Measurements from ENCODE around the gene DMAC2L.
A peak's percentile ranks its signal among the peaks of the same experiment; 100 is the strongest.

The DMAC2L gene

GRCh38 chr14:50321009-50321660 is 9.0 kb downstream of the DMAC2L start:
- peak; percentile 41 to 66 (median 54) for DNase-seq (ENCODE audit: low read depth in 3 of 3)

GRCh38 chr14:50331596-50331995 is 19.5 kb downstream of the DMAC2L start:
- no peak for DNase-seq (ENCODE audit: low read depth in 3 of 3)

GRCh38 chr14:50333014-50333509 is 20.9 kb downstream of the DMAC2L start:
- DNase-seq (ENCODE audit: low read depth in 3 of 3) = no peak

- no peak for DNase-seq (ENCODE audit: low read depth in 3 of 3)
Observed at GRCh38 chr14:50334211-50334610, 22.1 kb downstream of the DMAC2L start.

- no peak for DNase-seq (ENCODE audit: low read depth in 3 of 3)
Observed at GRCh38 chr14:50335389-50335788, 23.3 kb downstream of the DMAC2L start.

GRCh38 chr14:50335989-50336824 is 24.1 kb downstream of the DMAC2L start:
- DNase-seq (ENCODE audit: low read depth in 3 of 3) = no peak

GRCh38 chr14:50338587-50338986 is 26.5 kb downstream of the DMAC2L start:
- no peak for DNase-seq (ENCODE audit: low read depth in 3 of 3)

- no peak for DNase-seq (ENCODE audit: low read depth in 3 of 3)
Observed at GRCh38 chr14:50339178-50339804, 27.2 kb downstream of the DMAC2L start.

GRCh38 chr14:50340045-50340444 is 27.9 kb downstream of the DMAC2L start:
- DNase-seq (ENCODE audit: low read depth in 3 of 3) = no peak

- DNase-seq (ENCODE audit: low read depth in 3 of 3) = no peak
Observed at GRCh38 chr14:50340963-50341362, 28.8 kb downstream of the DMAC2L start.

GRCh38 chr14:50342221-50343078 is 30.3 kb downstream of the DMAC2L start:
- DNase-seq (ENCODE audit: low read depth in 3 of 3) = peak in 1 of 3 experiments; percentile 30

GRCh38 chr14:50343434-50343833 is 31.3 kb downstream of the DMAC2L start:
- DNase-seq (ENCODE audit: low read depth in 3 of 3) = no peak

- peak; percentile 58 to 71 (median 70) for DNase-seq (ENCODE audit: low read depth in 3 of 3)
Observed at GRCh38 chr14:50344116-50344775, 32.1 kb downstream of the DMAC2L start.

- DNase-seq (ENCODE audit: low read depth in 3 of 3) = no peak
Observed at GRCh38 chr14:50344876-50345563, 32.9 kb downstream of the DMAC2L start.

- no peak for DNase-seq (ENCODE audit: low read depth in 3 of 3)
Observed at GRCh38 chr14:50345846-50346422, 33.8 kb downstream of the DMAC2L start.

GRCh38 chr14:50347521-50347920 is 35.4 kb downstream of the DMAC2L start:
- no peak for DNase-seq (ENCODE audit: low read depth in 3 of 3)

GRCh38 chr14:50348933-50349332 is 36.8 kb downstream of the DMAC2L start:
- DNase-seq (ENCODE audit: low read depth in 3 of 3) = no peak

GRCh38 chr14:50350975-50351374 is 38.9 kb downstream of the DMAC2L start:
- DNase-seq (ENCODE audit: low read depth in 3 of 3) = no peak

- no peak for DNase-seq (ENCODE audit: low read depth in 3 of 3)
Observed at GRCh38 chr14:50352584-50352983, 40.5 kb downstream of the DMAC2L start.

- no peak for DNase-seq (ENCODE audit: low read depth in 3 of 3)
Observed at GRCh38 chr14:50353126-50353525, 41.0 kb downstream of the DMAC2L start.

Data from stimulated activated CD4-positive, alpha-beta T cell treated with anti-CD3 and anti-CD28 coated beads, TNF-alpha, amount 100 ng/mL, for 24 hours (primary cell).